ENCODE data around the gene GTF3C1. TPM values are rescaled to one million over a fixed set of nuclear protein-coding genes. Genes with fewer than 3 reads are reported as not detected.
"Not testable (repeated sequence)": the region's sequence is repeated elsewhere in the genome, so short reads cannot be mapped to it uniquely, and the experiment has no call there.

Gene GTF3C1
- total RNA-seq, 1 experiment from 2014 or later, result 74.6 TPM

GRCh38 chr16:27463741-27464591 lies 85.7 kb downstream of the GTF3C1 start:
- no peak for DNase-seq (ENCODE audit: low read depth)

DNA sequence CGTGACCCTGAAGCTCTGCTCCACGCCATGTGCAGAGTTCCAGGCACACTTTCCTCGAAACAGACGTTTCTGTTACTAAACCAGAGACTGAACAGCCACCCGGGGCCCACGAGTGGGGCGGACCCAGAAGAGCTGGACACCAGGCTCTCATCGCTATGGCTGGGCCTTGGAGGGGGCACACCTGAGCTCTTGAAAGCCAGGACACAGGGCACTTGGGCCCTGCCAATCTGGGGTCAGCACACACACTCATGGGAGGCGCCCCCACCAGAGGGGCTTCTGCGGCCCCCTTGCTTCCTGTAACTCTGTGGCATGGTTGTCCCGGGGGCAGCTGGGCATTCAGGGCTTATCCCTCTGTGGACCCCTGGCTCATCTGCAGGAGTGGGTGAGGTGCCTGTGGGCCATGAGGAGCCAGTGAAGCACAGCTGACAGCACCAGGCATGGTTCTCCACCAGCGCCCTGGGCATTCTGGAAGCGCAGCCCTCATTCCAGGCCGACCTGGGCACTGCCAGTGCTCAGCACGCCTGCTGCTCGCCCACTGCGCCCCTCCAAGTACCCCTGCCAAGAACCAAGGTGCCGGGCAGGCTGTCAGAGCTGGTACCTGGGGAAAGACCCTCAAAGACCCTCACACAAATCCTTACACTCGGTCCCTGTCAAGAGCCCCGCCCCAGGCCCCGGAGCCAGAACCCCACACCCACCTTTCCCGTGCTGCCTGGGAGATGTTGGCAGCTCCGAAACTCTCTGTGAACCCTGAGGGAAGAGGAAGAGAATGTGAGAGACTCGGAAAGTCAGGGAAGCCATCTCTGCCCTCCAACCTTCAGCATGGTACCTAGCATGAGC lies 86.6 kb downstream of the GTF3C1 start:
- DNase-seq (ENCODE audit: low read depth), result no peak

DNA sequence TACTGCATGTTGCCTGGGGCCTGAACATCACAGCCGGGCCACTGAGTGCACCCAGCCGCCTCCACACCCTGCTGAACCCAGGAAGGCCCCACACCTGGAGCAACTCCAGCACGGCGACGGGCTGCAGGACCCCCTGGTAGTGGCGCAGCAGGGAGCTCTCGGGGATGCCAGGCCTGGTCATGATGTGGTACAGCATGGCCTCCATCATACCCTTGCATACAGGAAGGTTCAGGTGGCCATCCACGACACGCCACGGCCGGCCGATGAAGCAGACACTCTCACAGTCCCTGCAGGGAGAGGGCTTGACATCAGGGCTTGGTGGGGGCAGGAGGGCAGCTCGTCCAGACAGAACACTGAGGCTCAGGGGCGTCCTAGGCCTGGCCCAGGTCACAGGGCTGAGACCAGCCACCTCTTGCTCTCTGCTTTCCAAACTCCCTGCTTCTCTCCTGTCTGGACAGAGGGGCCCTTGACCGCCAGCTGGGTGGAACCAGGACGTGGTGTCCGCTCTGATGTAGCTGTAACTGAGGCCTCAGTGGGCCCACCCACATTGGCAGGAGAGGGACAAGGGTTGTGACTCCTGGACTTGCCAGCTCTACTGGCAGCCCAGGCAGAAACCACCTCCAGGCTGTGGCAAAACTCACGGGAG lies 87.4 kb downstream of the GTF3C1 start:
- no peak for DNase-seq (ENCODE audit: low read depth)

DNA sequence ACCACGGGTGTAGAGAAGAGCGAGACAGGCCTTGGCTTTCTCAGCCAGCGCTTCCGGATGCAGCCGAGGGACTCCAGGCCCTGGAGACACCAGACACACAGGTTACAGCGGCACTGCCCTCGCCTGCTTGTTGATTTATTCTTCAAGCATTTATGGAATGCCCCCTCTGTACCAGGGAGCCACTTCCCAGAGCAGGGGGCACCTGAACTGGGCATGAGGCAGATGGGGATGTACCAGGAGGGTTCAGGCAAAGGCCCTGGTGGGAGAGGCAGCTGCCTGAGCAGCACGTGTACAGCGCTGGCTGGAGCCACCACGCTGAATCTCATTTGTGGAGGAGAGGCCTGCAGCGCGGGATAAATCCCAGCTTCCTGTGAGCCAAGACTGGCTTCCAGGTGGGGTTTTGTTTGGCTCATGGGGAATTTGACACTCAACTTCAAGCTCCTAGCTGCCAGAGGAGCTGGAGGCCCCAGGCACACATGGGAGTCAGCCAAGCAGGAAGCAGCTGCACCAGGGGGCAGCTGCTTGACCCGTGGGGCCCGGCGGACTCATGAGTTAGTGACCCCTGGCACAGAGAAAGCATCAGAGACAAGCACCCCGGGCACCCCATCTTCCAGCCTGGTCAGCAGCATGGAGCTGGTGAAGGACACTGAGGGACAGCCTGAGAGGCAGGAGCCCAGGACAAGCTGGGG lies 88.1 kb downstream of the GTF3C1 start:
- peak; percentile 34 for DNase-seq (ENCODE audit: low read depth)

GRCh38 chr16:27460663-27461482 lies 88.8 kb downstream of the GTF3C1 start:
- no peak for DNase-seq (ENCODE audit: low read depth)

DNA sequence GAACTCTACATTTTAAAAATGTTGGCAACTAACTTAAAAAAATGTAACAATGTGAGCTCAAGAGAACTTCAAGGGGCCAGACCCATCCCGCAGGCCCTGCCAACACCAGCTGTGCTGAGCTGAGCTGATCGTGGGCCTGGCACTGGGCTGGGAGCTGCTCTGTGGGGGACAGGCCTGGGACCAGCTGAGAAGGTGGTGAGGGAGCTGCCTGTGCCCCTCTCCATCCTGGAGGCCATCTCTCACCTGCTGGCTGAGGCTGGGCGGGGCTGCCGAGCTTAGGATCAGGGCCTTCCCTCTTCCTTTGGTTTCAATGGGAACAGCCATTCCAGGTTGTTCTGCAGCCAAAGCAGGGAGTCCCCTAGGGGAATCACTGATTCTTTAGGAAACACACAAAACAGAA lies 89.5 kb downstream of the GTF3C1 start:
- DNase-seq (ENCODE audit: low read depth), result no peak

GRCh38 chr16:27458987-27459688 lies 90.6 kb downstream of the GTF3C1 start:
- DNase-seq (ENCODE audit: low read depth), result no peak

DNA sequence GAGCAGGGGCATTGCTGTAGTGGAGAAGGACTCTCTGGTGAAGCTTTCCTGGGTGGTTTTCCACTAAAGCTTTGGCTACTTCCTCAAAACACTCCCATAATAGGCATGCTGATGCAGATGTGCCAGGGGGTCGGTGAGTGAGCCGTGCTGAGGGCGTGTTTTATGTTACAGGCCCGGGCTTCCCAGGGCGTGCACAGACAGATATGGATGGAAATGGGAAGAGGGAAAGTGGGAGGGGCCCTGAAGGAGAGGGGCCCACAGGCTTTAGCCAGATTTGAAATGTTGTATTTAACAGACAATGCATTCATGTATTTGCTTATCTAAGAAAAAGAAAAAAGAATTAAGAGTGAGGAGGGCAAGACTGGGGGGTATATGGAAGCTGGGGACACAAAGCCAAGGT lies 91.5 kb downstream of the GTF3C1 start:
- DNase-seq (ENCODE audit: low read depth), result no peak

DNA sequence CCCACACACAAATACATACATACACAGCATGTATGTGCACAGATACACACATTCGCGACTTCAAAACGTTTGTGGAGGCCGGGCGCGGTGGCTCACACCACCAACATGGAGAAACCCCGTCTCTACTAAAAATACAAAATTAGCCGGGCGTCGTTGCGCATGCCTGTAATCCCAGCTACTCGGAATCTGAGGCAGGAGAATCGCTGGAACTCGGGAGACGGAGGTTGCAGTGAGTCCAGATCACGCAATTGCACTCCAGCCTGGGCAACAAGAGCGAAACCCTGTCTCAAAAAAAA lies 92.2 kb downstream of the GTF3C1 start:
- not testable (repeated sequence) for DNase-seq (ENCODE audit: low read depth)

DNA sequence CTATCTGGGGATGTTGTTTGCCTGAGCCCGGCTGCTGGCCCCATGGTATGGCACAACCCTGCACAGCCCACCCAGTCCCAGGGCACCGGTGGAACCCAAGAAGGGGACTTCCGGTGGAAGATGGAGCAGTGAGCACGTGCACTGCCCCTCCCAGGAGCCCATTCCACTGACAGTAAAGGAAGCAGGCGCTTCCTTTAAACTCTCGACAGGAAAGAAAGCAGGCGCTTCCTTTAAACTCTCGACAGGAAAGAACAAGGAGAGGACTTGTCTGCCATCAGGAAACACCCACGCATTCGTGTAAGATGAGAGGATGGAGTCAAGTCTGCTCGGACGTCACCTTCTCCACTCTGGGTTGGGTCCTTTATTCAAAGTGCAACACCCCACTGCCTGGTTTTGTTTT lies 94.0 kb downstream of the GTF3C1 start:
- no peak for DNase-seq (ENCODE audit: low read depth)

- DNase-seq (ENCODE audit: low read depth), result no peak
Observed at GRCh38 chr16:27453494-27453825, 96.3 kb downstream of the GTF3C1 start.

DNA sequence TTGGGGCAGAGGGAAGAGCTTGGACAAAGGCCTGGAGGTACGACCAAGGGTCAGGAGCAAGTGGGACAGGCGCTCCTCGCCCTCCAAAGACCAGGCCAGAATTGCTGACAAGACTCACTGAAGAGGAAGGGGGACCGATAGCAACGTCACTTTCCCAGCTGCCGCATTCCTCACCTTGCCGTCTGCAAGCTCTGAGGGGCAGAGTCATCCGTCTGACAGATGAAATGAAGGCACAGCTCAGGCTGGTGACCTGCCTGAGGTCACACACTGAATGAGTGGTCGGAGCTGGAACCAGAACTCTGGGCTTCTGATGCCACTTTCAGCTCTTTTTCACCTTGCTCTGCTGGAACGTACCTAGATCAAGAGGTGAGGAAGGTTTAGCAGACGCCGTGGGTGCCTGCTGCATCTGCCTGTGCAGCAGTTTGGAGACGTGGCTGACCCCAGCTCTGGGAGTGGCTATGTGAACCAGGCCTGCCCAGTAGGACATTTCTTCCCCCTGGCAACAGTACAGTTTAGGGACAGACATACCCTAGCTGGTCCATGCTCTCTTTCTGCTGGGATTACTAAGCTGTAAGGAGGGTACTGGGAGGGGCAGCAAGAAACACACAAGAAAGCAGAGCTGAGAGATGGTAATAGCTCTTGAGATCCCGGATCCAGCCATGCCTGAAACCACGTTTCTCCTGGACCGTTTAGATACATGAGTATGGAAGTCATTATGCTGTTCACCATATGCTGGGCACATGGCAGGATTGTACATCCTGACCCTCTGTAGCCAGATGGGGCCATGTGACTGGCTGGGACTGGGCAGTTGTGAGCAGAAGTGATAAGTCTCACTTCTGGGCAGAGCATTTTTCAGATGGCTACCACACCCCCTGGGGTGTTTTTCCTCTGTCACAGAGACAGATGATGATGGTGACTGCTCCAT lies 96.9 kb downstream of the GTF3C1 start:
- no peak for DNase-seq (ENCODE audit: low read depth)

- DNase-seq (ENCODE audit: low read depth), result no peak
Observed at GRCh38 chr16:27450196-27450549, 99.5 kb downstream of the GTF3C1 start.

DNA sequence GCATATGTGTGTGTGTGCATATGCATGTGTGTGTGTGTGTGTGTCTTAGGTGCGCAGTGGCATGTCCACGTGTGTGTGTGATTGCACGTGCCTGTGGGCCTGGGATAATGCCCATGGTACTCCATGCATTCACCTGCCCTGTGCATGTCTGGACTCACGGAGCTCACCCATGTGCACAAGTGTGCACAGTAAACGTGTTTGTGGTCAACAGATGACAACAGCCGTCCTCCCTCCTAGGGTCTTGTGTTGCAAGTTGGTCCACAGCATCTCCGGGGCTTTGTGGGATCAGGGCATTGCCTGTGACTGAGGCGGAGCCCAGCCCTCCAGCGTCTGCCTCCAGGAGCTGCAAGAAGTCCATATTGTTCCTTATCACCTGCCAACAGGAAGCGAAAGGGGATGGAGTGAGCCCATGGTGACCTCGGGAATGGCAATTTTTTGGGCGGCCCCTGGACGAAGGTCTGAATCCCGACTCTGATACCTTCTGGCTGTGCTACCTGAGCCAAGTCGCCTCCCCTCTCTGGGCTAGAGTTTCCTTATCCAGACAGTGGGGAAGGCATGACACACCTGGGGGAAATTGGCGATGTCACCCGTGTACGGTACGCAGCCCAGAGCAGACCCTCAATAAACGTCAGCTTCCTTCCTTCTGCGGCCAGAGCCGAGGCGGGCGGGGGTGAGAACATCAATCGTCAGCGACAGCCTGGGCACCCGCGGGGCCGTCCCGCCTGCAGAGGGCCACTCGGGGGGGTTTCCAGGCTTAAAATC lies 100.1 kb downstream of the GTF3C1 start:
- DNase-seq (ENCODE audit: low read depth), result no peak

DNA sequence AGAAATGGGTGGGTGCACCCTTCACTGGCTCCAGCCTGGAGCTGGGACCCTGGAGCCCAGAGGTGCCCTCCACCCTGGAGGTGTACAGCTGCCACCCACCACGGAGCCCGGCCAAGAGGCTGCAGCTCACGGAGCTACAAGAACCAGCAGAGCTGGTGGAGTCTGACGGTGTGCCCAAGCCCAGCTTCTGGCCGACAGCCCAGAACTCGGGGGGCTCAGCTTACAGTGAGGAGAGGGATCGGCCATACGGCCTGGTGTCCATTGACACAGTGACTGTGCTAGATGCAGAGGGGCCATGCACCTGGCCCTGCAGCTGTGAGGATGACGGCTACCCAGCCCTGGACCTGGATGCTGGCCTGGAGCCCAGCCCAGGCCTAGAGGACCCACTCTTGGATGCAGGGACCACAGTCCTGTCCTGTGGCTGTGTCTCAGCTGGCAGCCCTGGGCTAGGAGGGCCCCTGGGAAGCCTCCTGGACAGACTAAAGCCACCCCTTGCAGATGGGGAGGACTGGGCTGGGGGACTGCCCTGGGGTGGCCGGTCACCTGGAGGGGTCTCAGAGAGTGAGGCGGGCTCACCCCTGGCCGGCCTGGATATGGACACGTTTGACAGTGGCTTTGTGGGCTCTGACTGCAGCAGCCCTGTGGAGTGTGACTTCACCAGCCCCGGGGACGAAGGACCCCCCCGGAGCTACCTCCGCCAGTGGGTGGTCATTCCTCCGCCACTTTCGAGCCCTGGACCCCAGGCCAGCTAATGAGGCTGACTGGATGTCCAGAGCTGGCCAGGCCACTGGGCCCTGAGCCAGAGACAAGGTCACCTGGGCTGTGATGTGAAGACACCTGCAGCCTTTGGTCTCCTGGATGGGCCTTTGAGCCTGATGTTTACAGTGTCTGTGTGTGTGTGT lies 100.9 kb downstream of the GTF3C1 start:
- no peak for DNase-seq (ENCODE audit: low read depth)

GRCh38 chr16:27447301-27447700 lies 102.4 kb downstream of the GTF3C1 start:
- no peak for DNase-seq (ENCODE audit: low read depth)

DNA sequence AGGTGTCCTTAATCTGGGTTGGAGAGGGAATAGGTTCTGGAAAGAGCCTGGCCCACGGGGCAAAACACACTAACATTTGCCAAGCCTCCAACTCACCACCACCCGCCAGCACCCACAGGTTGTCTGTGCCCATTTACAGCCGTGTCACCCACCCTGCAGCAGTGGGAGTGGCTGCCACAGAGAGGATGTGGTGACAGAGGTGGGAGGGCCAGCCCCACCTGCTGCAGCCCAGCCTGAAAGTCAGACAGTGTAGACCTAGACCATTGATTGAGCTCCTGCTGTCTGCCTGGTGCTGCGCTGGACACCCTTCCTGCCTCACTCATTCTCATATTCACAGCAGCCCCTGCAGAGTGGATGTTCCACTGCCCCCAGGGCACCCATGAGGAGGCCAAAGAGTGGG lies 103.0 kb downstream of the GTF3C1 start:
- DNase-seq (ENCODE audit: low read depth), result no peak

Data from M059J (cell line).